Measurements from ENCODE around the gene COQ5.

The COQ5 gene

DNA sequence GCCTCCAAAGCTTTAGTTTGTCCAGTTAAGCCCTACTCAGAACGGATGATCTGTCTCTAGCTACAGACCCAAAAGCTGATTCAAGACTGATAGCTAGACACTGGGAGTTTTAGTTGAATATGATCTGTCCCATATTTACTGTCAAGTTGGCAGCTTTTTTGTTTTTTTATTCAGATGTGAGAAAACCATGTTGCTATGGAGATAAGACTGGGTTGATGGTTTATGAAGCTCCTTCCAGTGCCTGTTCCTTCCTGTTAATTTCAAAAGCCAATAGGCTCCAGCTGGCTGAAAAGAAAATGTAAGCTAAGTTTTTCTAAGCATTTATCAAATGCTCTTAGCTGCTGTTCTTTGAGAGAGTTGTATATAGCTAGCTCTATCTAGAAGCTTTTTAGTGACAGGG is 28.4 kb downstream of the COQ5 start:
- peak; percentile 31 for DNase-seq (ENCODE audit: low read depth)
- TF ChIP-seq, protein P1, sequence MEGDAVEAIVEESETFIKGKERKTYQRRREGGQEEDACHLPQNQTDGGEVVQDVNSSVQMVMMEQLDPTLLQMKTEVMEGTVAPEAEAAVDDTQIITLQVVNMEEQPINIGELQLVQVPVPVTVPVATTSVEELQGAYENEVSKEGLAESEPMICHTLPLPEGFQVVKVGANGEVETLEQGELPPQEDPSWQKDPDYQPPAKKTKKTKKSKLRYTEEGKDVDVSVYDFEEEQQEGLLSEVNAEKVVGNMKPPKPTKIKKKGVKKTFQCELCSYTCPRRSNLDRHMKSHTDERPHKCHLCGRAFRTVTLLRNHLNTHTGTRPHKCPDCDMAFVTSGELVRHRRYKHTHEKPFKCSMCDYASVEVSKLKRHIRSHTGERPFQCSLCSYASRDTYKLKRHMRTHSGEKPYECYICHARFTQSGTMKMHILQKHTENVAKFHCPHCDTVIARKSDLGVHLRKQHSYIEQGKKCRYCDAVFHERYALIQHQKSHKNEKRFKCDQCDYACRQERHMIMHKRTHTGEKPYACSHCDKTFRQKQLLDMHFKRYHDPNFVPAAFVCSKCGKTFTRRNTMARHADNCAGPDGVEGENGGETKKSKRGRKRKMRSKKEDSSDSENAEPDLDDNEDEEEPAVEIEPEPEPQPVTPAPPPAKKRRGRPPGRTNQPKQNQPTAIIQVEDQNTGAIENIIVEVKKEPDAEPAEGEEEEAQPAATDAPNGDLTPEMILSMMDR (conservative IDR thresholded peaks at IDR 0.05; ENCODE audit: low read depth, low read length) = no peak
- no peak overlapping the region for H3K4me3 ChIP-seq (ENCODE audit: low read depth, low read length)

GRCh38 chr12:120498870-120499515 is 30.0 kb downstream of the COQ5 start:
- DNase-seq (ENCODE audit: low read depth) = no peak
- H3K4me3 ChIP-seq (ENCODE audit: low read depth, low read length) = no peak overlapping the region
- TF ChIP-seq, protein P1 (conservative IDR thresholded peaks at IDR 0.05; ENCODE audit: low read depth, low read length) = no peak

DNA sequence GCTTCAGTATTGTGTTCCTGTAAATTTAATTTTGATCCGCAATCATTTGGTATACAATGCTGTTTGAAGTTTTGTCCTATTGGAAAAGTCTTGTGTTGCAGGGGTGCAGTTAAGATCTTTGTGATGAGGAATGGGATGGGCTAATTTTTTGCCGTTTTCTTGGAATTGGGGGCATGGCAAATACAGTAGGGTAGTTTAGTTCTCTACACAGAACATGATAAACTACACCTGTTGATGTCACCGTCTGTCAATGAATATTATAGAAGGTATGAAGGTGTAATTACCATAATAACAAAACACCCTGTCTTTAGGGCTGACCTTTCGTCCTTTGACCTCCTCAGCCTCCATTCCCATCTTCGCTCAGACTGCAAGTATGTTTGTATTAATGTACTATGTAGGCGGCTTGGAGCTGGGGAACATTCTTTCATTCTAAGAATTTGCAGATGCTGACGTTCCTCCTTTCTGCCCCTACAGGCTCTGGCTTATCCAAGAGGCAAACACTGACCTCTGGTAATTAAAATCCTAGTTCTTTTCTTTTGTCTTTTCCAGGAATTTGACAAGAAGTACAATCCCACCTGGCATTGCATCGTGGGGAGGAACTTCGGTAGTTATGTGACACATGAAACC is 31.3 kb downstream of the COQ5 start:
- DNase-seq (ENCODE audit: low read depth) = peak; percentile 55
- peak overlapping the region; percentile 92 for H3K4me3 ChIP-seq (ENCODE audit: low read depth, low read length)

GRCh38 chr12:120496413-120497340 is 32.3 kb downstream of the COQ5 start:
- peak overlapping the region; percentile 92 for H3K4me3 ChIP-seq (ENCODE audit: low read depth, low read length)
- peak; percentile 62 for DNase-seq (ENCODE audit: low read depth)
- TF ChIP-seq, protein P1 (conservative IDR thresholded peaks at IDR 0.05; ENCODE audit: low read depth, low read length) = no peak

More for the DNA sequence above, 31.3 kb downstream of the COQ5 start:
- TF ChIP-seq, protein P1 (conservative IDR thresholded peaks at IDR 0.05; ENCODE audit: low read depth, low read length) = no peak

GRCh38 chr12:120495731-120496412 is 33.1 kb downstream of the COQ5 start, which contains the start of gene DYNLL1:
Gene DYNLL1 (plus strand): TSS chr12:120496113. CDS start chr12:120496422, 309 bp downstream.
- peak; percentile 97 for DNase-seq (ENCODE audit: low read depth)
- TF ChIP-seq, protein P1 (conservative IDR thresholded peaks at IDR 0.05; ENCODE audit: low read depth, low read length) = no peak
- peak within 1 kb of the TSS; percentile 92 for H3K4me3 ChIP-seq (ENCODE audit: low read depth, low read length)

DNA sequence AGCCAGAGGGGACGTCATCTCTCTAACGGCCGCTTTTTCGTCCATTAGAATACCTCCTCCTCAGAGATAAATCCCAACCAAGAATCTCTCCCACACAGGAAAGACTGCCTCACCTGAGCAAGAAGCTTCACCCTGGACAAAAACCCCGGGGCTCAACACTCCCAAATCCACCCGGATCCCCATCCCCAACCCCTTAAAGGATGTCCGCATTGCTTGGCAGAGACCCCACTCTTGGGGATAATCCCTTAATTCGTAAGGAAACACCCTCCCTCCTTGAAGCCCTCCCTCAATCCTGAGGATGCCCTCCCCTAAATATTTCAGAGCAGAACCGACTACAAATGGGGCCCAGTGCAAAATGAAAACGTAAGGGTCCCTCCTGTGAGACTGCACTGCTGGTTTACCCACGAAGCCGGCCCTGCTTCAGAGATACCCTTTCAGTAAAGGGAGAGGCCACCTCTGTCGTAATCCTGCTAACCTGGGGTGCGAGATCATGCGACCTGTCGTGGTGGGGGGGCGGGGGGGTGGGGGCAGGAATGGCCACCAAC is 33.7 kb downstream of the COQ5 start:
- DNase-seq (ENCODE audit: low read depth) = peak; percentile 11
- TF ChIP-seq, protein P1 (conservative IDR thresholded peaks at IDR 0.05; ENCODE audit: low read depth, low read length) = no peak
- peak overlapping the region; percentile 92 for H3K4me3 ChIP-seq (ENCODE audit: low read depth, low read length)

Data from choroid plexus epithelial cell (primary cell).